T-helper 1 cell treated with Interleukin-12 subunit alpha and Interleukin-12 subunit beta and Interleukin-4 antibody, amounts not matched to agents 30 ng/mL and 1 ng/mL, for 36 hours (primary cell): Measurements from ENCODE around the gene GLIPR1. TPM values are rescaled to one million over a fixed set of nuclear protein-coding genes. Genes with fewer than 3 reads are reported as not detected.

Source experiments
- intact Hi-C: fragments of 100-400 bp; cut with micrococcal nuclease; formaldehyde crosslinking; loops from one replicate; pipeline ENCODE4 v1.15.1; 2024
- total RNA-seq: library from RNA; stranded (reverse); gene quantifications from 2 replicates; pipeline ENCODE4 v1.2.3, GENCODE V29; 2022

GLIPR1 gene
- total RNA-seq, 1 donor from 2014 or later, result 37.2 TPM

DNA sequence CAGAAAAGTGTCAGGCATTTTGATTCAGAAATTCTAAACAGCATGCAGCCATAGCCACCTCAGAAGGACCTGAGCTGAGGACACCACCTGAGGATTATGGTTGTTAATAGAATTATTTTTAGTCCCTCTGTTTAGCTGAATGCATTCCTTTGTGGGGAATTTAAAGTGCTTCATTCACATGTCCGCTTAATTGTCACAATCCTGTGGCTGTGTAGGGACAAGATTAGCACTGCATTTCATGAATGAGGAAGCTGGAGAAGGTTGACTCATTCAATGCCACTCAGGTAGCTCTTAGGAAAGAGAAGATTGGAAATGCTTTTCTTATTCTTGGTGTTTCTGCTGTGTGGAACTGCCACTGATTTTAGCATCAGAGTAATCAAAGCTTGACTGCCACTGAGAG lies 72.8 kb downstream of the GLIPR1 start:
- intact Hi-C loops, result no loop called here

Other genes starting within 250 kb of the GLIPR1 start
- gene CAPS2, start 150.4 kb upstream of the GLIPR1 start, total RNA-seq, result 2.1 and 2.8 TPM in 2 replicates
- gene GLIPR1L1, start 146.1 kb upstream of the GLIPR1 start, total RNA-seq, result not detected in 2 replicates
- not detected in 2 replicates for gene GLIPR1L2, start 89.7 kb upstream of the GLIPR1 start, total RNA-seq
- gene KRR1, start 30.9 kb downstream of the GLIPR1 start, total RNA-seq, result 79.4 and 83.2 TPM in 2 replicates